ENCODE data around the gene CTNNA3. TPM values are rescaled to one million over a fixed set of nuclear protein-coding genes. Genes with fewer than 3 reads are reported as not detected.

CTNNA3 gene
- polyA plus RNA-seq, 1 experiment = 0.26 TPM

DNA sequence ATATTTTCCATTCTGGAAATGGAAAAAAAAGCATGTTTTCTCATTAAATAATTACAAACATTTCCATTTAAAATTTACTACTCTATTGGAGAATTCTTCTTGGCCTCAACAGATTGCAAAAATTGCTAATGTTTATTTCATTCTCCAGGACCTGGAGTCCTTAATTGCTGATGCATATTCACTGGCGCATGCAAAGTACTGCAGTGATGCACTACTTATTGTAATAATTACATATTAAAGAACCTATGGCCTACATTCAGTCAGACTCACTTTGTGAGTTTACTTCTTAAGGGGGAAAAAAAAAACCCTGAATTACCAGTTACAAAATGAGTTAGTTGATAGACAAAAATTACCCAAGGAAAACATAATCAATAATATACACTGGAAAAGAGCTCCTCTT is 1161.1 kb downstream of the CTNNA3 start:
- H3K27ac ChIP-seq (ENCODE audit: low read depth, low read length) = no peak overlapping the region
- ChIA-PET POLR2A (no interaction called here), CTCF (interaction anchor here (0.7 kb wide), 1 partner anchor 229 kb away, joined by 4 read pairs; no protein-coding TSS in a partner anchor)
- DNase-seq (ENCODE audit: low read depth, low spot score) = no peak
- H3K27me3 ChIP-seq (ENCODE audit: control insufficient read depth, insufficient read depth, low read length) = no peaks in the 10 kb centered on the region
- TF ChIP-seq, protein P1, sequence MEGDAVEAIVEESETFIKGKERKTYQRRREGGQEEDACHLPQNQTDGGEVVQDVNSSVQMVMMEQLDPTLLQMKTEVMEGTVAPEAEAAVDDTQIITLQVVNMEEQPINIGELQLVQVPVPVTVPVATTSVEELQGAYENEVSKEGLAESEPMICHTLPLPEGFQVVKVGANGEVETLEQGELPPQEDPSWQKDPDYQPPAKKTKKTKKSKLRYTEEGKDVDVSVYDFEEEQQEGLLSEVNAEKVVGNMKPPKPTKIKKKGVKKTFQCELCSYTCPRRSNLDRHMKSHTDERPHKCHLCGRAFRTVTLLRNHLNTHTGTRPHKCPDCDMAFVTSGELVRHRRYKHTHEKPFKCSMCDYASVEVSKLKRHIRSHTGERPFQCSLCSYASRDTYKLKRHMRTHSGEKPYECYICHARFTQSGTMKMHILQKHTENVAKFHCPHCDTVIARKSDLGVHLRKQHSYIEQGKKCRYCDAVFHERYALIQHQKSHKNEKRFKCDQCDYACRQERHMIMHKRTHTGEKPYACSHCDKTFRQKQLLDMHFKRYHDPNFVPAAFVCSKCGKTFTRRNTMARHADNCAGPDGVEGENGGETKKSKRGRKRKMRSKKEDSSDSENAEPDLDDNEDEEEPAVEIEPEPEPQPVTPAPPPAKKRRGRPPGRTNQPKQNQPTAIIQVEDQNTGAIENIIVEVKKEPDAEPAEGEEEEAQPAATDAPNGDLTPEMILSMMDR (IDR thresholded peaks at IDR 0.05; ENCODE audit: low read depth, low read length) = no peak
- no peak overlapping the region for H3K4me3 ChIP-seq (ENCODE audit: low read depth, low read length)
- no peaks in the 10 kb centered on the region for H3K9me3 ChIP-seq (ENCODE audit: control insufficient read depth, insufficient read depth, low read length)

DNA sequence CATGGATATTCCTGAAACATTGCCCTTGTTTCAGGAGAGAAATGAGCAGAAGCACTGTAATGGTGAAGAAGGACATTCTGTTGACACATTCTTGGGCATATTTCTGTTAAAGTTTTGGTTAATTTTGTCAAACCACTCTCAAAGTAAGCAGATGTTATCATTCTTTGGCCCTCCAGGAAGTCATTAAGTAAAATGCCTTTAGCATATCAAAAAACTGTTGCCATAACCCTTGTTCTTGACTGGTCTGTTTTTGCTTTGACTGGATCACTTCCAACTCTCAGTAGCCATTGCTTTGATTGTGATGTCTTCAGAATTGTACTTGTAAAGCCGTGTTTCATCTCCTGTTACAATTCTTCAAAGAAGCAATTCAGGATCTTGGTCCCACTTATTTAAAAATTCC is 1174.5 kb downstream of the CTNNA3 start:
- H3K4me3 ChIP-seq (ENCODE audit: low read depth, low read length) = no peak overlapping the region
- ChIA-PET CTCF (no interaction called here), POLR2A (no interaction called here)
- DNase-seq (ENCODE audit: low read depth, low spot score) = no peak
- H3K9me3 ChIP-seq (ENCODE audit: control insufficient read depth, insufficient read depth, low read length) = no peaks in the 10 kb centered on the region
- no peaks in the 10 kb centered on the region for H3K27me3 ChIP-seq (ENCODE audit: control insufficient read depth, insufficient read depth, low read length)
- no peak overlapping the region for H3K27ac ChIP-seq (ENCODE audit: low read depth, low read length)
- TF ChIP-seq, protein P1 (IDR thresholded peaks at IDR 0.05; ENCODE audit: low read depth, low read length) = no peak

DNA sequence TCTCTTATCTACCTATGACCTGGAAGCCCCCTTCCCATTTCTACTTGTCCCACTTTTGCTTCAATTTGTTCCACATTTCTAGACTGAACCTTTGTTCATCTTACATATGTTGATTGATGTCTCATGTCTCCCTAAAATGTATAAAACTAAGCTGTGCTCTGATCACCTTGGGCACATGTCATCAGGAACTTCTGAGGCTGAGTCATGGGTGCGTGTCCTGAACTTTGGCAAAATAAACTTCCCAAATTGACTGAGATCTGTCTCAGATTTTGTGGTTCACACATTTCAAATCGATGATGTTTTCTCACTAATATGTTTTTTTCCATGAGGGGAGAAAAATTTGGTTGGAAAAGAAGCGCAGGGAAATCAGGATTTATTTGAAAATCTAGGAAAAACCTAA is 1176.4 kb downstream of the CTNNA3 start:
- no peaks in the 10 kb centered on the region for H3K9me3 ChIP-seq (ENCODE audit: control insufficient read depth, insufficient read depth, low read length)
- H3K27ac ChIP-seq (ENCODE audit: low read depth, low read length) = no peak overlapping the region
- POLR2A ChIA-PET = no interaction called here
- no peak for DNase-seq (ENCODE audit: low read depth, low spot score)
- TF ChIP-seq, protein P1 (IDR thresholded peaks at IDR 0.05; ENCODE audit: low read depth, low read length) = no peak
- H3K4me3 ChIP-seq (ENCODE audit: low read depth, low read length) = no peak overlapping the region
- no peaks in the 10 kb centered on the region for H3K27me3 ChIP-seq (ENCODE audit: control insufficient read depth, insufficient read depth, low read length)
- CTCF ChIA-PET = no interaction called here

DNA sequence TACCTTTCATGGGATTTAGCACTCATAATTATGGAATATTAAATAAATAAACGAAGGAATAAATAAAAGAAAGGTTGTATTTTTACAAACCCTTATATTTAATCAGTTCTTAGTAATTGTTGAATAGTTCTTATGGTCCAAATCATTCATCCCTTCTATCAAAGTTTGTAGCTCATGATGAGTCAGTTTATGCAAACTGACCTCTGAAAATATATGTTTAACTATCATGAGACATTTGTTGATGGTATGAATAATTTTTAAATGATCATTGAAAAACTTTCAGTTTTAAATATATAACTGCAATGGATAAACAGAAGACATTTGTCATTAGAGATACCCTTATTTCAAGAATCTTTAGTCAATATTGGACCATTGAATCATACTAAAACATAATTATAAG is 1181.3 kb downstream of the CTNNA3 start:
- no peak overlapping the region for H3K27ac ChIP-seq (ENCODE audit: low read depth, low read length)
- H3K27me3 ChIP-seq (ENCODE audit: control insufficient read depth, insufficient read depth, low read length) = no peaks in the 10 kb centered on the region
- CTCF ChIA-PET = no interaction called here
- POLR2A ChIA-PET = no interaction called here
- no peak overlapping the region for H3K4me3 ChIP-seq (ENCODE audit: low read depth, low read length)
- H3K9me3 ChIP-seq (ENCODE audit: control insufficient read depth, insufficient read depth, low read length) = no peaks in the 10 kb centered on the region
- TF ChIP-seq, protein P1 (IDR thresholded peaks at IDR 0.05; ENCODE audit: low read depth, low read length) = no peak
- DNase-seq (ENCODE audit: low read depth, low spot score) = no peak

DNA sequence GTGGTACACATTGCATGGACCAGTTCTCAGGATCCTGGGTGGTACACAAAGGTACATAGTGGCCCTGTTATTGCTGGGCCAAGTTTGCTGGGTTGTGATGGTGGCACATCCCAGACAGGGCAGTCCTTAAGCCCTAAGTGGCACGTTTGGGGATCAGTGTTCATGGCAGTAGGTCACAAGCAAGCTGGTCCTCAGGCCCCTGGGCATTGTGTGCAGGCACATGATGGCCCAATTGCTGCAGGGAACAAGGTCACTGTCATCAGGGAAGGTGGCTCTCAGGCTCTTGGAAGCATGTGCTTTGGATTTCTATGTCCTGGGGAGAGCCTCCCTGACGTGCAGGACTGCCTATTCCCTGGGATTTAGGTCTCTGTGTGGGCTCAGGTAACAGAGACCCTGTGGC is 1182.5 kb downstream of the CTNNA3 start:
- TF ChIP-seq, protein P1 (IDR thresholded peaks at IDR 0.05; ENCODE audit: low read depth, low read length) = no peak
- ChIA-PET POLR2A (no interaction called here), CTCF (no interaction called here)
- Histone ChIP-seq H3K4me3 (ENCODE audit: low read depth, low read length) (no peak overlapping the region), H3K27ac (ENCODE audit: low read depth, low read length) (no peak overlapping the region), H3K27me3 (ENCODE audit: control insufficient read depth, insufficient read depth, low read length) (no peaks in the 10 kb centered on the region), H3K9me3 (ENCODE audit: control insufficient read depth, insufficient read depth, low read length) (no peaks in the 10 kb centered on the region)
- DNase-seq (ENCODE audit: low read depth, low spot score) = no peak
